GM23248 (cell line): ENCODE data around the gene TSPAN9.

Experiments used
- EZH2 ChIP-seq: fragments of 200-600 bp; sonication (generic); IDR thresholded peaks from 2 replicates; pipeline ENCODE4 v1.6.1; 2018; ENCODE audit warnings: antibody characterized with exemption, mild to moderate bottlenecking; ENCODE audit not compliant: insufficient read depth, poor library complexity, severe bottlenecking
- EZH2phosphoT487 ChIP-seq: fragments of 200-600 bp; sonication (generic); IDR thresholded peaks from 2 replicates; pipeline ENCODE4 v1.6.1; 2018; ENCODE audit warnings: antibody characterized with exemption, moderate library complexity, mild to moderate bottlenecking, low read depth; ENCODE audit not compliant: insufficient read depth

DNA sequence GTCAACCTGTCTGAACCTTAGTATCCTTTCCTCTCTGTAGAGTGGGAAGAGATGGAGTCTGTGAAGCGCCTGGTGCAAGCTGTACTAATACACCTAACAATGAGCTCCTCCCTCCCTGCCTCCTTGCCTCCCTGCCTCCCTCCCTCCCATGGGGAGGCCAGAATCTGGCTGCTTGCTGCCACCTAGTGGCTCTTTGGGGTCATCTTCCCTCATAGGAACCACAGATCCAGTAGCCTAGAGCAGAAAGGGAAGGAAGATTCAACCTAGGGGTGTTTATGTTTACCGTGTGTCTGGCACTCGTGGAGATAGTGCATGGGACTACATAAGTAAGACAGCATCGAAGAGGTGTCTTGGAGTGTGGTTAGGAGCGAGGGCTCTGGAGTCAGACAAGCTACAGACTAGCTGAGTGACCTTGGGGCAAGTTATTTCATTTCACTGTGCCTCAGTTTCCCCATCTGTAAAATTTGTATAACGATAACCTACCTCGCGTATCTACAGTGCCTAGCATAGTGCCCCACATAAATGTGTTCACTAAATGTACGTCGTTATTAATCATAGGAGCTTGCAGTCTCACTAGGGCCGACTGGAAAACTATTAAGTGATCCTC is 35.5 kb upstream of the TSPAN9 start:
- TF ChIP-seq EZH2, result no peak
- TF ChIP-seq EZH2phosphoT487, result no peak
